ENCODE measurements around the gene TREH. TPM values are rescaled to one million over a fixed set of nuclear protein-coding genes. Genes with fewer than 3 reads are reported as not detected.

Gene TREH
- polyA plus RNA-seq, 3 donors: not detected

DNA sequence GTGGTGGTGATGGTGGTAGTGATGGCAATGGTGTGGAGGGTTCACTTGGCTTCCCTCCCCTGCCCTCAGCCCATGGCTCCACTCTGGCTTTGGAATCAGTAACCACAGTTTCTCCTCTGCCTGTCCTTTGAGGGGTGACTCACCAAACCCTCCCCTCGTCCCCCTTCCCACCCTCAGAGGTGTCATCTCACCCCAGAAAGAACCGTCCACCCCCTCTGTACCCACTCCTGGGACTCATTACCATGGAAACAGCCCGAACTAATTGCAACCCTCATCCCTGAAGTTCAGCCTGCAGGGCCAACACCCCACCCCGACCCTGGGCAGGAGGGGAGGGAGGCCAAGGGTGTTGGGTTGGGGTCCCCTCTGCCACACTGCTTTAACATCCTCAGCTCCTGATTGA is 45.5 kb downstream of the TREH start:
- no peak for DNase-seq
- 41% methylated on average over 2 of the region's 4 CpGs for WGBS (ENCODE audit: insufficient coverage)
- no peaks in the 10 kb centered on the region for H3K4me1 Mint-ChIP-seq
- H3K36me3 ChIP-seq (replicated peaks in 1 of 2; ENCODE audit: control insufficient read depth in 1 of 2, insufficient read depth in 2 of 2, low read length in 2 of 2): no peaks in the 10 kb centered on the region
- intact Hi-C loops (cut with micrococcal nuclease): no loop called here
- no peak overlapping the region for H3K27ac Mint-ChIP-seq
- no peaks in the 10 kb centered on the region for H3K9me3 ChIP-seq (replicated peaks in 1 of 2; ENCODE audit: control insufficient read depth in 1 of 2, insufficient read depth in 1 of 2, low read length in 2 of 2)
- no peak overlapping the region for H2AFZ ChIP-seq (ENCODE audit: insufficient read depth, low read depth, low read length, poor library complexity, severe bottlenecking)
- H3K4me3 ChIP-seq (replicated peaks in 1 of 3; ENCODE audit: low read depth in 2 of 3, low read length in 3 of 3): no peak overlapping the region
- no peak overlapping the region for H3K27ac ChIP-seq (ENCODE audit: low read depth in 1 of 2, low read length in 2 of 2)
- TF ChIP-seq, protein P1, sequence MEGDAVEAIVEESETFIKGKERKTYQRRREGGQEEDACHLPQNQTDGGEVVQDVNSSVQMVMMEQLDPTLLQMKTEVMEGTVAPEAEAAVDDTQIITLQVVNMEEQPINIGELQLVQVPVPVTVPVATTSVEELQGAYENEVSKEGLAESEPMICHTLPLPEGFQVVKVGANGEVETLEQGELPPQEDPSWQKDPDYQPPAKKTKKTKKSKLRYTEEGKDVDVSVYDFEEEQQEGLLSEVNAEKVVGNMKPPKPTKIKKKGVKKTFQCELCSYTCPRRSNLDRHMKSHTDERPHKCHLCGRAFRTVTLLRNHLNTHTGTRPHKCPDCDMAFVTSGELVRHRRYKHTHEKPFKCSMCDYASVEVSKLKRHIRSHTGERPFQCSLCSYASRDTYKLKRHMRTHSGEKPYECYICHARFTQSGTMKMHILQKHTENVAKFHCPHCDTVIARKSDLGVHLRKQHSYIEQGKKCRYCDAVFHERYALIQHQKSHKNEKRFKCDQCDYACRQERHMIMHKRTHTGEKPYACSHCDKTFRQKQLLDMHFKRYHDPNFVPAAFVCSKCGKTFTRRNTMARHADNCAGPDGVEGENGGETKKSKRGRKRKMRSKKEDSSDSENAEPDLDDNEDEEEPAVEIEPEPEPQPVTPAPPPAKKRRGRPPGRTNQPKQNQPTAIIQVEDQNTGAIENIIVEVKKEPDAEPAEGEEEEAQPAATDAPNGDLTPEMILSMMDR (IDR thresholded peaks at IDR 0.05): no peak
- H3K9me3 Mint-ChIP-seq: peaks cover 0 to 2% (median 0%) of the 10 kb centered on the region in 7 donors
- H3K4me1 ChIP-seq (ENCODE audit: control insufficient read depth in 1 of 2, insufficient read depth in 2 of 2, low read length in 2 of 2): peaks cover 4 to 8% of the 10 kb centered on the region in 2 donors
- H3K4me2 ChIP-seq (replicated peaks; ENCODE audit: extremely low read depth, low read length, poor library complexity, severe bottlenecking): no peak overlapping the region
- H4K20me1 ChIP-seq (ENCODE audit: insufficient read depth, low read length): no peaks in the 10 kb centered on the region
- H3K9ac ChIP-seq (ENCODE audit: insufficient read depth, low read length, poor library complexity, severe bottlenecking): no peak overlapping the region
- H3K27me3 ChIP-seq (ENCODE audit: control insufficient read depth in 2 of 2, insufficient read depth in 2 of 2, low read length in 2 of 2): peaks cover 0 to 16% of the 10 kb centered on the region in 2 donors
- no peaks in the 10 kb centered on the region for H3K79me2 ChIP-seq (ENCODE audit: insufficient read depth, low read length)
- no peaks in the 10 kb centered on the region for H3K36me3 Mint-ChIP-seq
- H3K4me3 Mint-ChIP-seq: no peak overlapping the region
- H3K27me3 Mint-ChIP-seq (ENCODE audit: low read depth in 3 of 3): peaks cover 11 to 19% (median 14%) of the 10 kb centered on the region in 3 donors

DNA sequence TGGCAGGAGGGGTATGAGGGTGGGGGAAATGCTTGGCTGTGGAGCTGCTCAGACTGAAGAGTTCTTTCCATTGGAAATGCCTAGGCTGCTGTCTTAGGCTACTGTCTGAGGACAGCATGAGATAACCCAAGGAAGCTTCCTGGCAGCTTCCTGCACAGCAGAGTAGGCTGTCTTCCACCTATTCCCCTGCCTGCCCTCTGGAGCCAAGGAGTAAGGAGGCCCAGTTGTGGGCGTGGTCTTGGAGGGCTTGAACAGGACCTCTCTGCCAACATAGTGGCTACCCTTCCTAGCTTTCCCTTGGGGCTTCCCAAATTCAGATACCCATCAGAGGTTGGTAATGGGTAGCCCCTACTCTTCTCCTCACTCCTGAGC is 46.1 kb downstream of the TREH start:
- no peak overlapping the region for H3K4me3 ChIP-seq (replicated peaks in 1 of 3; ENCODE audit: low read depth in 2 of 3, low read length in 3 of 3)
- no peak overlapping the region for H2AFZ ChIP-seq (ENCODE audit: insufficient read depth, low read depth, low read length, poor library complexity, severe bottlenecking)
- H3K36me3 ChIP-seq (replicated peaks in 1 of 2; ENCODE audit: control insufficient read depth in 1 of 2, insufficient read depth in 2 of 2, low read length in 2 of 2): no peaks in the 10 kb centered on the region
- peaks cover 4 to 8% of the 10 kb centered on the region in 2 donors for H3K4me1 ChIP-seq (ENCODE audit: control insufficient read depth in 1 of 2, insufficient read depth in 2 of 2, low read length in 2 of 2)
- TF ChIP-seq, protein P1 (IDR thresholded peaks at IDR 0.05): no peak
- H3K27me3 ChIP-seq (ENCODE audit: control insufficient read depth in 2 of 2, insufficient read depth in 2 of 2, low read length in 2 of 2): peaks cover 0 to 16% of the 10 kb centered on the region in 2 donors
- Mint-ChIP-seq H3K27me3 (ENCODE audit: low read depth in 3 of 3) (peaks cover 11 to 19% (median 14%) of the 10 kb centered on the region in 3 donors), H3K4me3 (no peak overlapping the region), H3K4me1 (no peaks in the 10 kb centered on the region), H3K27ac (no peak overlapping the region), H3K9me3 (peaks cover 0 to 2% (median 0%) of the 10 kb centered on the region in 7 donors), H3K36me3 (no peaks in the 10 kb centered on the region)
- no peak for DNase-seq
- WGBS (ENCODE audit: insufficient coverage): no CpG with 5 or more reads among the region's 1 CpG
- H3K27ac ChIP-seq (ENCODE audit: low read depth in 1 of 2, low read length in 2 of 2): no peak overlapping the region
- intact Hi-C loops (cut with micrococcal nuclease): no loop called here
- no peak overlapping the region for H3K9ac ChIP-seq (ENCODE audit: insufficient read depth, low read length, poor library complexity, severe bottlenecking)
- no peaks in the 10 kb centered on the region for H4K20me1 ChIP-seq (ENCODE audit: insufficient read depth, low read length)
- H3K4me2 ChIP-seq (replicated peaks; ENCODE audit: extremely low read depth, low read length, poor library complexity, severe bottlenecking): no peak overlapping the region
- H3K9me3 ChIP-seq (replicated peaks in 1 of 2; ENCODE audit: control insufficient read depth in 1 of 2, insufficient read depth in 1 of 2, low read length in 2 of 2): no peaks in the 10 kb centered on the region
- no peaks in the 10 kb centered on the region for H3K79me2 ChIP-seq (ENCODE audit: insufficient read depth, low read length)

Data from CD14-positive monocyte (primary cell).